ENCODE measurements around the gene HDAC7. TPM values are rescaled to one million over a fixed set of nuclear protein-coding genes. Genes with fewer than 3 reads are reported as not detected.

HDAC7 gene
- total and polyA plus RNA-seq, 4 donors, result 49.3 to 119 (median 69.7) TPM

- peaks cover 0 to 36% (median 10%) of the 10 kb centered on the region in 5 donors for H3K4me1 ChIP-seq (ENCODE audit: control insufficient read depth in 5 of 5, insufficient read depth in 5 of 5, low read length in 5 of 5)
- DNase-seq, result no peak
Observed at GRCh38 chr12:47798382-47798948, 21.2 kb downstream of the HDAC7 start.

GRCh38 chr12:47797441-47797840 is 22.3 kb downstream of the HDAC7 start:
- Histone ChIP-seq H3K9me3 (ENCODE audit: control insufficient read depth in 4 of 4, insufficient read depth in 3 of 4, low read length in 3 of 4) (no peaks in the 10 kb centered on the region), H3K4me1 (ENCODE audit: control insufficient read depth in 5 of 5, insufficient read depth in 5 of 5, low read length in 5 of 5) (peaks cover 0 to 26% (median 7%) of the 10 kb centered on the region in 5 donors), H3K4me3 (no peak overlapping the region), H3K27me3 (ENCODE audit: control insufficient read depth in 3 of 3, insufficient read depth in 3 of 3, low read length in 2 of 3) (no peaks in the 10 kb centered on the region), H3K27ac (ENCODE audit: low read depth in 1 of 2, low read length in 1 of 2) (no peak overlapping the region), H3K36me3 (ENCODE audit: control insufficient read depth in 4 of 4, insufficient read depth in 4 of 4, low read length in 4 of 4) (peaks cover 22 to 56% (median 25%) of the 10 kb centered on the region in 4 donors), H3K9ac (ENCODE audit: insufficient read depth in 1 of 2, low read length in 2 of 2) (no peak overlapping the region)
- ATAC-seq (ENCODE audit: insufficient read depth, low FRiP score), result no peak
- peak in 1 of 3 donors; percentile 45 for DNase-seq
- 78 to 85% methylated on average over 10 of the region's 10 CpGs for WGBS, 2 donors
- TF ChIP-seq CTCF (IDR thresholded peaks at IDR 0.05; ENCODE audit: control extremely low read depth, extremely low read depth), result no peak

More at GRCh38 chr12:47798382-47798948, 21.2 kb downstream of the HDAC7 start:
- Histone ChIP-seq H3K36me3 (ENCODE audit: control insufficient read depth in 4 of 4, insufficient read depth in 4 of 4, low read length in 4 of 4) (peaks cover 19 to 53% (median 21%) of the 10 kb centered on the region in 4 donors), H3K27me3 (ENCODE audit: control insufficient read depth in 3 of 3, insufficient read depth in 3 of 3, low read length in 2 of 3) (no peaks in the 10 kb centered on the region), H3K9me3 (ENCODE audit: control insufficient read depth in 4 of 4, insufficient read depth in 3 of 4, low read length in 3 of 4) (no peaks in the 10 kb centered on the region), H3K9ac (ENCODE audit: insufficient read depth in 1 of 2, low read length in 2 of 2) (no peak overlapping the region), H3K27ac (ENCODE audit: low read depth in 1 of 2, low read length in 1 of 2) (peak overlapping the region in 1 of 2 donors; percentile 22), H3K4me3 (no peak overlapping the region)
- no peak for TF ChIP-seq CTCF (IDR thresholded peaks at IDR 0.05; ENCODE audit: control extremely low read depth, extremely low read depth)
- no peak for ATAC-seq (ENCODE audit: insufficient read depth, low FRiP score)
- WGBS, 2 donors, result 92 to 93% methylated on average over 16 to 17 of the region's 17 CpGs

GRCh38 chr12:47795814-47796411 is 23.8 kb downstream of the HDAC7 start:
- ATAC-seq (ENCODE audit: insufficient read depth, low FRiP score) (no peak), DNase-seq (no peak)
- peaks cover 0 to 15% (median 0%) of the 10 kb centered on the region in 5 donors for H3K4me1 ChIP-seq (ENCODE audit: control insufficient read depth in 5 of 5, insufficient read depth in 5 of 5, low read length in 5 of 5)
- H3K27me3 ChIP-seq (ENCODE audit: control insufficient read depth in 3 of 3, insufficient read depth in 3 of 3, low read length in 2 of 3), result no peaks in the 10 kb centered on the region
- H3K4me3 ChIP-seq, result no peak overlapping the region
- peaks cover 21 to 71% (median 28%) of the 10 kb centered on the region in 4 donors for H3K36me3 ChIP-seq (ENCODE audit: control insufficient read depth in 4 of 4, insufficient read depth in 4 of 4, low read length in 4 of 4)
- H3K27ac ChIP-seq (ENCODE audit: low read depth in 1 of 2, low read length in 1 of 2), result no peak overlapping the region
- H3K9me3 ChIP-seq (ENCODE audit: control insufficient read depth in 4 of 4, insufficient read depth in 3 of 4, low read length in 3 of 4), result no peaks in the 10 kb centered on the region
- no peak overlapping the region for H3K9ac ChIP-seq (ENCODE audit: insufficient read depth in 1 of 2, low read length in 2 of 2)
- WGBS, 2 donors, result 95% methylated on average over 21 to 22 of the region's 22 CpGs
- no peak for TF ChIP-seq CTCF (IDR thresholded peaks at IDR 0.05; ENCODE audit: control extremely low read depth, extremely low read depth)
